Activated naive CD4-positive, alpha-beta T cell treated with anti-CD3 and anti-CD28 coated beads, Interleukin-2, amount 50 U/mL, for 72 hours (primary cell): Measurements from ENCODE around the gene TAF1D. TPM values are rescaled to one million over a fixed set of nuclear protein-coding genes. Genes with fewer than 3 reads are reported as not detected.
A peak's percentile ranks its signal among the peaks of the same experiment; 100 is the strongest.

ENCODE experiments used
- ATAC-seq, 2 donors: fragments of 150-1000 bp; cut with Tn5 transposase; 2 replicates each; pipeline ENCODE4 v1.10.0; 2021; ENCODE audit warnings: mild to moderate bottlenecking in 2 of 2, moderate library complexity in 2 of 2
- DNase-seq, 2 donors: peaks; one replicate each; pipeline ENCODE4 v3.0.0; 2021 to 2022; ENCODE audit warnings: low spot score in 2 of 2
- H3K27ac Mint-ChIP-seq, 2 donors: one replicate each; pipeline ENCODE4 v1.8.0; 2022; ENCODE audit warnings: mild to moderate bottlenecking in 2 of 2, mixed read lengths in 2 of 2
- H3K36me3 Mint-ChIP-seq, 2 donors: one replicate each; pipeline ENCODE4 v1.8.0; 2022; ENCODE audit warnings: mixed read lengths in 2 of 2
- H3K9me3 Mint-ChIP-seq, 2 donors: one replicate each; pipeline ENCODE4 v1.8.0; 2022; ENCODE audit warnings: mixed read lengths in 2 of 2
- total RNA-seq, 2 donors: library from RNA; stranded (reverse); gene quantifications; one replicate each; pipeline ENCODE4 v1.2.3, GENCODE V29; 2022

The TAF1D gene
- total RNA-seq, 2 donors from 2014 or later, result 236 to 541 TPM

DNA sequence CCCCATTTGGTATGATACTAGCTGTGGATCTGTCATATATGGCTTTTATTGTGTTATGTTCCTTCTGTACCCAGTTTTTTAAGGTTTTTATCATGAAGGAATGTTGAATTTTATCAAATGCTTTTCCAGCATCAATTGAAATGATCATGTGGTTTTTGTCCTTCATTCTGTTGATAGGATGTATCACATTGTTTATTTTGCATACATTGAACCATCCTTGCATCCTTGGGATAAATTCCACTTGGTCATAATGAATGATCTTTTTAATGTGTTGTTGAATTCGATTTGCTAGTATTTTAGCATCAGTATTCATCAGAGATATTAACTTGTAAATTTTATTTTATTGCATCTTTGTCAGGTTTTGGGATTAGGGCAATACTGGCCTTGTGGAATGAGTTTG is 31.1 kb downstream of the TAF1D start:
- H3K36me3 Mint-ChIP-seq, result peaks cover 74 to 94% of the 10 kb centered on the region in 2 donors
- ATAC-seq (no peak), DNase-seq (no peak)
- no peak overlapping the region for H3K27ac Mint-ChIP-seq
- peaks cover 24 to 35% of the 10 kb centered on the region in 2 donors for H3K9me3 Mint-ChIP-seq

DNA sequence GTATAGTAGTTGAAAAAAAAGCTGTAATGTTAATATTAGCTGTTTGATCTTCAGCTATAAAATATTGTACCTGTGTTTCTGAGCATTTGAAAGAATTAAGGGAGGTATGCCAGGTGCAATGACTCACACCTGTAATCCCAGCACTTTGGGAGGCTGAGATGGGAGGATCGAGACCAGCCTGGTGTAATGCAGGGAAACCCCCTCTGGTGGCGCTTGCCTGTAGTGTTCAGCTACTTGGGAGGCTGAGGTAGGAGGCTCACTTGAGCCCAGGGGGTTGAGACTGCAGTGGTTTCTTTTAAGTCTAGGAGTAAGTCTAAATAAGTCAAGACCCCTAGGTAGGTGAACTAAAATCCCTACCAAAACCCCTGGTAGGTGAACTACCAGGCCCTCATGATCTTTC is 37.1 kb downstream of the TAF1D start:
- DNase-seq (no peak), ATAC-seq (peak in 1 of 2 donors; percentile 41)
- H3K36me3 Mint-ChIP-seq, result peaks cover 35 to 88% of the 10 kb centered on the region in 2 donors

GRCh38 chr11:93700830-93701229 is 40.5 kb downstream of the TAF1D start:
- Mint-ChIP-seq H3K27ac (no peak overlapping the region), H3K36me3 (peaks cover 47 to 88% of the 10 kb centered on the region in 2 donors), H3K9me3 (no peaks in the 10 kb centered on the region)
- DNase-seq (no peak), ATAC-seq (no peak)

More for the DNA sequence above, 37.1 kb downstream of the TAF1D start:
- H3K9me3 Mint-ChIP-seq, result peaks cover 10 to 11% of the 10 kb centered on the region in 2 donors
- H3K27ac Mint-ChIP-seq, result no peak overlapping the region

GRCh38 chr11:93697611-93698010 is 43.7 kb downstream of the TAF1D start:
- DNase-seq (no peak), ATAC-seq (no peak)
- Mint-ChIP-seq H3K36me3 (peaks cover 47 to 78% of the 10 kb centered on the region in 2 donors), H3K27ac (no peak overlapping the region), H3K9me3 (no peaks in the 10 kb centered on the region)

DNA sequence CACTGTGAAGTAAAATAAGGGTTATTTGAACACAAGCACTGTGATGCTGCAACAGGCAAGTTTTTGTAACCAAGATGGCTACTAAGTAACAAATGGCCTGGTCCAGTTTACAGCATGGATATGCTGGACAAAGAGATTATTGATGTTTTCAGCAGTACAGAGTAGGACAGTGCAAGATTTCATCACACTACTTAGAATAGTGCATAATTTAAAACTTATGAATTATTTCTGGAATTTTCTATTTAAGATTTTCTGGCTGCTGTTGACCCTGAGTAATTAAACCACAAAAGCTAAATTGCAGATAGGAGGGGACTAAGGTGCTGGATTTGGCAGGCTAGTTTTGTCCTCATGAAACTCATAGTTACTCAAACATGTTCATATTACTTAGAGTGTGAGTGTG is 46.7 kb downstream of the TAF1D start:
- Mint-ChIP-seq H3K27ac (peak overlapping the region in 1 of 2 donors; percentile 50), H3K36me3 (peaks cover 50 to 73% of the 10 kb centered on the region in 2 donors), H3K9me3 (no peaks in the 10 kb centered on the region)
- ATAC-seq, result no peak
- no peak for DNase-seq

- H3K9me3 Mint-ChIP-seq, result no peaks in the 10 kb centered on the region
- peaks cover 50 to 72% of the 10 kb centered on the region in 2 donors for H3K36me3 Mint-ChIP-seq
- no peak for ATAC-seq
- no peak for DNase-seq
- peak overlapping the region in 1 of 2 donors; percentile 50 for H3K27ac Mint-ChIP-seq
Measured at GRCh38 chr11:93694109-93694508, 47.2 kb downstream of the TAF1D start.

- Mint-ChIP-seq H3K27ac (peak overlapping the region; percentile 89 to 96), H3K9me3 (no peaks in the 10 kb centered on the region), H3K36me3 (peaks cover 32 to 57% of the 10 kb centered on the region in 2 donors)
- DNase-seq (peak in 1 of 2 donors; percentile 49), ATAC-seq (peak; percentile 99 to 100)
Measured at GRCh38 chr11:93689240-93689639, 52.1 kb downstream of the TAF1D start.

DNA sequence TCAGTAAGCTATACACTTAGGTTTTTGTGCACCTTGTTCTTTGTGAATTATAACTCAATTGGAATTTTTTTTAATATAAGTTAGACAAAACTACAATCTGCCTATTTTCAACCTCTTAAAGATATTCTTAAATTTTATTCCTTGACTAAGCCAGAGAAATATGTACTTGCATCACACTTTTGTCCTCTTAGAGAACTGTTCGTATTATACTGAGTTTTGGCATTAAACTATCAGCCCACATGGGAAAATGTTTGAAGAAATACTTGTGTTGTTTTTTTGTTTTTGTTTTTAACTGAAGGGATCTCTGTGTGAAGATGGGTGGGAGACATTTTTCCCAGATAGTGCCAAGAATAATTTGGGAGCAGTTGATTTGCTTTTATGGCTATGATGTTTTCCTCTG is 54.5 kb downstream of the TAF1D start:
- H3K9me3 Mint-ChIP-seq, result no peaks in the 10 kb centered on the region
- DNase-seq (no peak), ATAC-seq (no peak)
- H3K27ac Mint-ChIP-seq, result no peak overlapping the region
- H3K36me3 Mint-ChIP-seq, result peaks cover 50 to 69% of the 10 kb centered on the region in 2 donors

DNA sequence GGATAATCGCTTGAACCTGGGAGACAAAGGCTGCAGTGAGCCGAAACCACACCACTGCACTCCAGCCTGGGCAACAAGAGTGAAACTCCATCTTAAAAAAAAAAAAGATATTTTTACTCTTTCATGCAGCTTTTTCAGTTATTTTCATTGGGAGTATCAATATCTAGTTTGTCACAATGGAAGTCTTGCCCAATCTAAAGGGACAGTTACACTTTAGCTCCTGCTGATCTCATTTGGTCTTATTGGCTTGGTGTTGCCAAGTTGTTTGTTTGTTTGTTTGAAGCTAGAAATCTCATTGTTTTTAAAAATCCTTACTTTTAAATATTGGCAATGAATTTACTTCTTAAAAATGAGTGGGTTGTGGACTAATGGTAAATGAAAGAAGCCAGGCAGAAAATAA is 55.1 kb downstream of the TAF1D start:
- no peak for ATAC-seq
- H3K27ac Mint-ChIP-seq, result peak overlapping the region in 1 of 2 donors; percentile 62
- peaks cover 47 to 65% of the 10 kb centered on the region in 2 donors for H3K36me3 Mint-ChIP-seq
- H3K9me3 Mint-ChIP-seq, result no peaks in the 10 kb centered on the region
- DNase-seq, result no peak

Other genes starting within 250 kb of the TAF1D start
- gene SMCO4, start 198.1 kb downstream of the TAF1D start, total RNA-seq, result 10 to 100 TPM; 11.9 to 18.5 TPM
- gene CEP295, start 79.8 kb downstream of the TAF1D start, total RNA-seq, result 10 to 100 TPM; 37.7 to 37.9 TPM
- 10 to 100 TPM; 29.5 to 55.0 TPM for gene C11orf54, start 177 bp upstream of the TAF1D start, total RNA-seq
- gene MED17, start 42.8 kb upstream of the TAF1D start, total RNA-seq, result 10 to 100 TPM; 37.3 to 38.4 TPM
- gene VSTM5, start 109.1 kb upstream of the TAF1D start, total RNA-seq, result not detected